ENCODE data around the gene LDLR. TPM values are rescaled to one million over a fixed set of nuclear protein-coding genes. Genes with fewer than 3 reads are reported as not detected.
"Not testable (repeated sequence)": the region's sequence is repeated elsewhere in the genome, so short reads cannot be mapped to it uniquely, and the experiment has no call there.

Gene LDLR
- total RNA-seq, 2 donors from 2014 or later = 98.2 to 139 TPM

DNA sequence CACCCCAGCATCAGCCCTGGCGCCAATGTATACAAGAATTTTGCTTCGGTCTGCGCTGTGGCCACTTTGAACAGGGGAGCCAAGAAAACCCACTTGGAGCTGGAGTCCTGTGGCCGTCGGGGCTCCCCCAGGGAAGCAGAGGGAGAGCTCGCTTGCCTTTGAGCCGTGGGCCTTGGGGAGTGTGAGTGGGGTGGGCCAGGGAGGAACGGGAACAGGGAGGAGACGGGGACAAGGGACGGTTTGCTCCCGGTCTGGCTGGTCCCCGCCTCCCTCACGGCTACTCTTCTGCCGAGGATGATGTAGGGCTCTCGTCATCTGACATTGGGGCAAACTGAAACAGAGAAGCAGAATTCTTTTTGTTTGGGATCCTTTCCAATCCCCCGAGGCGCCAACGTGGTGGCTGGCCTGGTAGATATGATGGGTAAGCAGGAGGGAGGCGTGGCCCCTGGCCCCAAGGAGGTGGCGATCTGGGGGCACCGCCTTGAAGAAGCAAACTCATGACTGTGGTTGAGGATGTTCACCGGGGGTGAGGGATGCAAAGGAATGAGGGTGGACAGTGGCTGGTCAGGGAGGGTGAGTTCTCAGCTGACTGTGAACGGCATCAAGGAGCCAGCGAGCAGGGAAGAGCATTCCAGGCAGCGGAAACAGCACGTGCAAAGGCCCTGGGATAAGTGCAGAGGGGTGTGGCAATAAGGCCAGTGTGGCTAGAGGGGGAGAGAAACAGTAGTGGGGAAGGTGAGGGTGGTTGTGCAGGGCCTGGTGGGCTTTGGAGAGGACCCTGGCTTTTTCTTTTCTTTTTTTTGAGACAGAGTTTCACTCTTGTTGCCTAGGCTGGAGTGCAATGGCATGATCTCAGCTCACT lies 77.2 kb downstream of the LDLR start:
- H3K27me3 Mint-ChIP-seq = peaks cover 5% of the 10 kb centered on the region
- DNase-seq = no peak
- no peak overlapping the region for H3K27ac Mint-ChIP-seq
- H3K4me3 Mint-ChIP-seq = no peak overlapping the region
- H3K9me3 ChIP-seq (ENCODE audit: control insufficient read depth, low read length, poor library complexity, severe bottlenecking) = no peaks in the 10 kb centered on the region
- H3K36me3 Mint-ChIP-seq (ENCODE audit: low read depth) = no peaks in the 10 kb centered on the region
- no peak for ATAC-seq
- H3K4me1 Mint-ChIP-seq = no peaks in the 10 kb centered on the region

DNA sequence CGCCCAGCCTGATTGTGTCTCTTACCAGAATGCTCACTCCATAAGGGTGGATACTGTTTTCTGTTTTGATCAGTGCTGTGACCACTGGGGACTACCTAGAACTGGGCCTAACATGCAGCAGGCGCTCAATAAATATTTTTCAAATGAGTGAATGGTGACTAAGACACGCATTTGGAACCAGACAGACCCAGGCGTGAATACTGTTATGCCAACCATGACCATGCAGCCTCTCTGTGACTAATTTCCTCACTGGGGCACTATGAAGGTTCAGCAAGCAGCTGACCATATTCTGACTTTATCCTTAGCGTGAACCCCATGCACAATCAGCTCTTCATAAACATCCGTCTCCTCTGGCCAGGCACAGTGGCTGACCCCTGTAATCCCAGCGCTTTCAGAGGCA lies 79.3 kb downstream of the LDLR start:
- Mint-ChIP-seq H3K27ac (no peak overlapping the region), H3K4me1 (no peaks in the 10 kb centered on the region), H3K4me3 (no peak overlapping the region), H3K36me3 (ENCODE audit: low read depth) (no peaks in the 10 kb centered on the region), H3K27me3 (peaks cover 5% of the 10 kb centered on the region)
- no peak for ATAC-seq
- no peak for DNase-seq
- H3K9me3 ChIP-seq (ENCODE audit: control insufficient read depth, low read length, poor library complexity, severe bottlenecking) = no peaks in the 10 kb centered on the region

DNA sequence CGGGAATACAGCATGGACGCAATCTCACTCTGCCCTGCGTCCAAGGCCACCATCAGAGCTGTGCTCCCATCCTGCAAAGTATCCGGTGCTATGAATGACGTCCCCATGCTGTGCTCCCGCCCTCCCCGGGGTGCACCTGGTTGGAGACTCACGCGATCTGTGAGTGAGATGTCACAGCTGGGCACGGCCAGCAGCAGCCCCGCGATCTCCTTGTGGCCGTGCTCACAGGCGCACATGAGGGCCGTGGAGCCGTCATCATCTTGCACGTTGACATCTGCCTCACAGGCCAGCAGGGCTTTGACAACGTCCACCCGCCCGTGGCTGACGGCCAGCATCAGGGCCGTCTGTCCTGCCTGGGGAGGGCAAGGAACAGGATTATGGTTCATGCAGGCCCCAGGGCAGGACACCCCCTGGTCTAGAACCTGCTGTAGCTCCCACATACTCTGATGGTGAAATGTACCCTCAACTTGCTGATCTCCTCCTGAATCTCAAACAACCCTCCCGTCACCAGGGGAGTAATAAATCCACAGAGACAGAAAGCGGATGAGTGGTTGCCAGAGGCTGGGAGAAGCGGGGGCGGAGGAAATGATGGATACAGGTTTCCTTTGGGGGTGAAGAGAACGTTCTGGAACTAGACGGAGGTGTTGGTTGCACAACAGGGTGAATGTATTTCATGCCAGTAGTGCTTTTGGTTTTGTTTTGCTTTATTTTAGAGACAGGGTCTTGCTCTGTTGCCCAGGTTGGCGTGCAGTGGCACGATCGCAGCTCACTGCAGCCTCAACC lies 80.8 kb downstream of the LDLR start:
- ATAC-seq (no peak), DNase-seq (no peak)
- H3K27me3 Mint-ChIP-seq = no peaks in the 10 kb centered on the region
- no peaks in the 10 kb centered on the region for H3K4me1 Mint-ChIP-seq
- no peaks in the 10 kb centered on the region for H3K9me3 ChIP-seq (ENCODE audit: control insufficient read depth, low read length, poor library complexity, severe bottlenecking)
- H3K4me3 Mint-ChIP-seq = no peak overlapping the region
- H3K36me3 Mint-ChIP-seq (ENCODE audit: low read depth) = no peaks in the 10 kb centered on the region
- no peak overlapping the region for H3K27ac Mint-ChIP-seq

DNA sequence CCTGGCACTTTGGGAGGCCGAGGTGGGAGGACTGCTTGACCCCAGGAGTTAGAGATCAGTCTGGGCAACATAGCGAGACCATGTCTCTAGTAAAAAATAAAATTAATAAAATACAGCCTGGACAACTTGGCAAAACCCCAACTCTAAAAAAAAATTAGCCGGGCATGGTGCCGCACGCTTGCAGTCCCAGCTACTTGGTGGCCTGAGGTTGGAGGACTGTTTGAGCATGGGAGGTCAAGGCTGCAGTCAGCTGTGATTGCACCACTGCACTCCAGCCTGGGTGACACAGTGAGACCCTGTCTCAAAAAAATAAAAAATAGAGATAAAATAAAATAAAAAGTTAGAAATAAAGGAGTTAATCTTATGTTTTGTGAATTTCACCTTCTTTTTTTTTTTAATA lies 81.9 kb downstream of the LDLR start:
- Mint-ChIP-seq H3K4me3 (no peak overlapping the region), H3K27ac (no peak overlapping the region), H3K4me1 (no peaks in the 10 kb centered on the region), H3K36me3 (ENCODE audit: low read depth) (no peaks in the 10 kb centered on the region), H3K27me3 (no peaks in the 10 kb centered on the region)
- ATAC-seq (no peak), DNase-seq (no peak)
- H3K9me3 ChIP-seq (ENCODE audit: control insufficient read depth, low read length, poor library complexity, severe bottlenecking) = no peaks in the 10 kb centered on the region

DNA sequence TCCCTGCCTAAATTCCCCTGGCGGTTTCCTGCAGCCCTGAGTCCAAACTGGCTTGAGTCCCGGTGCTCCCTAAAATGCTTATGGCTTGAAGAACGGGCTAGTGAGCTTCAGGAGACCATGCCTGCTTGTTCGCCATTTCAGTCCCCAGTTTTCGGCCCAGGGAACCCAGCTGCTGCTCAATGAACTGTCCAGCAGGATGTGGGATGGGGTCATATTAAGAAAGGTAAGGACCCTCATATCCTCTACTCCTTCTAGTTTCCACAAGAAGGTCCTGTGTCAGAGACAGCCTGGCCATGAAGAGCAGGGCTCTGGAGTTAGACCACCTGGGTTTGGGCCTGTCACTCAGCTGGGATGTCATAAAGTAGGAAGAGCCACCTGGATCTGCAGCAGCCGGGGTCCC lies 83.3 kb downstream of the LDLR start:
- no peak for ATAC-seq
- no peak overlapping the region for H3K4me3 Mint-ChIP-seq
- H3K27me3 Mint-ChIP-seq = peaks cover under 1% of the 10 kb centered on the region
- no peaks in the 10 kb centered on the region for H3K36me3 Mint-ChIP-seq (ENCODE audit: low read depth)
- no peaks in the 10 kb centered on the region for H3K4me1 Mint-ChIP-seq
- H3K27ac Mint-ChIP-seq = no peak overlapping the region
- DNase-seq = no peak
- H3K9me3 ChIP-seq (ENCODE audit: control insufficient read depth, low read length, poor library complexity, severe bottlenecking) = no peaks in the 10 kb centered on the region

DNA sequence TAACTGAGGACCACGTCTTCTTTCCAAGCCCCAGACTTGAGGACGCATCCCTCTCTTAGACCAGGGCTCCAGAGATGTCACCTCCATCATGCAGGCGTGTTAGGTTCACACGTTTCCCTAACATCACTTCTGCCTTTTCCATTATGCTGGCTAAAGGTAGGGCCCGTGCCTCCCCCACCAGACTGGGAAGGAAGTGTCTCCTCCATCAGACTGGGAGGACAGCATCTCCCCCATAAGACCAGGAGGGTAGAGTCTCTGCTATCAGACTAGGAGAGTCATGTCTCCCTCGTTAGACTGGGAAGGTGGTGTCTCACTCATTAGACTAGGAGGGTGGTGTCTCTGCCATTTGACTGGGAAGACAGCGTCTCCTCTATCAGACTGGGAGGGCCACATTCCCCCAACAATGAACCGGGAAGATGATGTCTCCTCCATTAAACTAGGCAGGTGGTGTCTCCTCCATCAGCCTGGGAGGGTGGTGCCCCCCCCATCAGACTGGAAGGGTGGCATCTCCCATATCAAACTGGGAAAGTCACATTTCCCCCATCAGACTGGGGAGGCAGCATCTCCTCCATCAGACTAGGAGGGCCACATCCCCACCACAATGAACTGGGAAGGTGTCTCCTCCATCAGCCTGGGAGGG lies 84.4 kb downstream of the LDLR start:
- no peak overlapping the region for H3K4me3 Mint-ChIP-seq
- peaks cover 5% of the 10 kb centered on the region for H3K27me3 Mint-ChIP-seq
- H3K9me3 ChIP-seq (ENCODE audit: control insufficient read depth, low read length, poor library complexity, severe bottlenecking) = no peaks in the 10 kb centered on the region
- DNase-seq = no peak
- H3K36me3 Mint-ChIP-seq (ENCODE audit: low read depth) = no peaks in the 10 kb centered on the region
- H3K4me1 Mint-ChIP-seq = no peaks in the 10 kb centered on the region
- no peak for ATAC-seq
- no peak overlapping the region for H3K27ac Mint-ChIP-seq

DNA sequence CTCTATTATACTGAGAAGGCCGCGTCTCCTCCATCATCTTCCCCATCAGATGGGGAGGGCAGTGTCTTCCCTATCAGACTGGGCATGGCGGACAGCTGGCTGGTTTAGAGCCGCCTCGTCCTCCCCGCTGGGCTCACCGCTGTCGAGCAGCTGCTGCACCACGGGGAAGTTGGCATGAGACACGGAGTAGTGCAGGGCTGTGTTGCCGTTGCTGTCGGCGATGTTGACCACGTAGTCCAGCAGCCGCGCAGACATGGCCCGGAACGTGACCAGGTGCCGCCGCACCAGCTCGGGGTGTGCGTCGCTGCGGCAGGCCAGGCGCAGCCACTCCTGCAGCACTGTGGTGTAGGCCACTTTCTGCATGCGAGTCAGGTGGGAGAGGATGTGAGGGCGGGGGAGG lies 85.1 kb downstream of the LDLR start:
- DNase-seq (no peak), ATAC-seq (no peak)
- Mint-ChIP-seq H3K36me3 (ENCODE audit: low read depth) (no peaks in the 10 kb centered on the region), H3K4me3 (no peak overlapping the region), H3K4me1 (no peaks in the 10 kb centered on the region), H3K27me3 (peaks cover 5% of the 10 kb centered on the region), H3K27ac (no peak overlapping the region)
- no peaks in the 10 kb centered on the region for H3K9me3 ChIP-seq (ENCODE audit: control insufficient read depth, low read length, poor library complexity, severe bottlenecking)

DNA sequence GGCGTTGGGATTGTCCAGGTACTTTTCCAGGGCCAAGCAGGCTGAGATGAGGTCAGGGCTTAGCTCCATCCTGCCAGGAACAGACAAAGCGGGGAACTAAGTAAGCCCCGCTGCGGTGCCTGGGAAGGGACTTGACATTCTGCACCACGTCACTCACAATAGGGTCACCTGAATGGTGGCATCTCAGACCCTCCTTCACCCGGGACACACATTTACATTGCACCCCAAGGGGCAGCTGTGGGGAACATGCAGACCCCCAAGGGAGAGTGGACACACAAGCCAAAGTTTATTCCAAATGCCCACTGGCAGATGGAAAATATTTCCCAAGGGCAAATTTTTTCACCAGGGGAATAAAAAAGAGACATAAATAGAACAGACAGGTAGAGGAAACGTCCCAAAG lies 86.7 kb downstream of the LDLR start:
- H3K4me3 Mint-ChIP-seq = no peak overlapping the region
- ATAC-seq (no peak), DNase-seq (no peak)
- H3K27me3 Mint-ChIP-seq = peaks cover 5% of the 10 kb centered on the region
- no peaks in the 10 kb centered on the region for H3K9me3 ChIP-seq (ENCODE audit: control insufficient read depth, low read length, poor library complexity, severe bottlenecking)
- H3K36me3 Mint-ChIP-seq (ENCODE audit: low read depth) = no peaks in the 10 kb centered on the region
- peaks cover 6% of the 10 kb centered on the region for H3K4me1 Mint-ChIP-seq
- H3K27ac Mint-ChIP-seq = no peak overlapping the region

DNA sequence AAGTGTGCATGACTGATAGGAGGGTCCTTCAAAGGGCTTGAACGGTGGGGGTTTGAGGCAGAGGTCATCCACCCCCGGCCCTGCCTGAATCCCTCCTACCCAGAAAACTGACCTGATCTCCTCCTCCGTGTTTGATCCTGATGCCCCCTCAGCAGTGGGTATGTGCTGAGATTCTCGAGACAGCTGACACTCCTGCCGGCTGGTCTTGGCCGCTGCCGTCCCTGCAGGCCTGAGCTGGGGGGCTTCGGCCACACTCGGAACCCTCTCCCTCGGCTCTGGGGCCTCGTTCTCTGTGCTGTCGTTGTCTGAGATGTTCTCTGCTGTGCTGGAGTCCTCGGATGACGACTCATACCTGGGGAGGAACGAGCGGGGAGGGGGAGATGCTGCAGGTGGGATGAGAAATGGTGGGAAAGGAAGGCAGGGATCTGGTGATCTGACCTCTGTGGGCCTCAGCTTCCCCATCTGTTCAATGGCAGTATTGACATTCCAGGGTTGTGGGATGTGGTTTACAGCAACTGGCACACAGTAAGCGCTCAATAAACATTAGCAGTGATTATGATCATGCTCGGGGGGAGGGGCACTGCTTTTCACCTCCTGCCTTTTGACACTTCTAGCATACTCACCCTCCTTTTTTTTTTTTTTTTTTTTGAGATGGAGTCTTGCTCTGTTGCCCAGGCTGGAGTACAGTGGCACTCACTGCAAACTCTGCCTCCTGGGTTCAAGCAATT lies 87.4 kb downstream of the LDLR start:
- DNase-seq (no peak), ATAC-seq (no peak)
- H3K9me3 ChIP-seq (ENCODE audit: control insufficient read depth, low read length, poor library complexity, severe bottlenecking) = no peaks in the 10 kb centered on the region
- Mint-ChIP-seq H3K36me3 (ENCODE audit: low read depth) (no peaks in the 10 kb centered on the region), H3K4me3 (no peak overlapping the region), H3K4me1 (peaks cover 6% of the 10 kb centered on the region), H3K27ac (no peak overlapping the region), H3K27me3 (peaks cover 5% of the 10 kb centered on the region)

DNA sequence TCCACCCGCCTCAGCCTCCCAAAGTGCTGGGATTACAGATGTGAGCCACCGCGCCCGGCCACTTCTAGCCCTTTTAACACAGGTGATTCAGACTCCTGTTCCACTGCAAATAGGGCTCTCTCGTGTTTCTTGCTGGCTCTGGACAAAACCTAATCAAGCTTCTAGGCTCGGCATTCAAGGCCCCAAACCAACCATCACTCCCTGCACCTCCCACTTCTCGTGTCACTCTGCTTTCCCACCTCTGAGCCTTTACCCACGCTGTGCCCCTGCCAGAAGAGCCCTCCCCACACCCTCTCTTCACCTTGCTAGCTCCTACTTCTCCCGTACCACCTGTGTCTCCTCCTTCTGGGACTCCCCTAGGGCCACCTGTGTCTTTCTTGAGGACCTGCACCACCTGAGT lies 88.3 kb downstream of the LDLR start:
- Mint-ChIP-seq H3K4me1 (peaks cover 6% of the 10 kb centered on the region), H3K36me3 (ENCODE audit: low read depth) (no peaks in the 10 kb centered on the region), H3K27me3 (peaks cover 5% of the 10 kb centered on the region), H3K27ac (no peak overlapping the region), H3K4me3 (no peak overlapping the region)
- ATAC-seq (no peak), DNase-seq (no peak)
- no peaks in the 10 kb centered on the region for H3K9me3 ChIP-seq (ENCODE audit: control insufficient read depth, low read length, poor library complexity, severe bottlenecking)

DNA sequence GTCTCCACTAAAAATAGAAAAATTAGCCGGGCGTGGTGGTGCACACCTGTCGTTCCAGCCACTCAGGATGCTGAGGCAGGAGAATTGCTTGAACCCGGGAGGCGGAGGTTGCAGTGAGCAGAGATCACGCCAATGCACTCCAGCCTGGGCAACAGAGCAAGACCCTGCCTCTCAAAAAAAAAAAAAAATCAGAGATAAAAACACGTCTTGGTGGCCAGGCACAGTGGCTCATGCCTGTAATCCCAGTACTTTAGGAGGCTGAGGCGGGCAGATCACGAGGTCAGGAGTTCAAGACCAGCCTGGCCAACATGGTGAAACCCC lies 89.8 kb downstream of the LDLR start:
- not testable (repeated sequence) for H3K36me3 Mint-ChIP-seq (ENCODE audit: low read depth); H3K4me3 Mint-ChIP-seq; H3K27ac Mint-ChIP-seq; H3K27me3 Mint-ChIP-seq; H3K9me3 ChIP-seq (ENCODE audit: control insufficient read depth, low read length, poor library complexity, severe bottlenecking); DNase-seq; ATAC-seq; H3K4me1 Mint-ChIP-seq

DNA sequence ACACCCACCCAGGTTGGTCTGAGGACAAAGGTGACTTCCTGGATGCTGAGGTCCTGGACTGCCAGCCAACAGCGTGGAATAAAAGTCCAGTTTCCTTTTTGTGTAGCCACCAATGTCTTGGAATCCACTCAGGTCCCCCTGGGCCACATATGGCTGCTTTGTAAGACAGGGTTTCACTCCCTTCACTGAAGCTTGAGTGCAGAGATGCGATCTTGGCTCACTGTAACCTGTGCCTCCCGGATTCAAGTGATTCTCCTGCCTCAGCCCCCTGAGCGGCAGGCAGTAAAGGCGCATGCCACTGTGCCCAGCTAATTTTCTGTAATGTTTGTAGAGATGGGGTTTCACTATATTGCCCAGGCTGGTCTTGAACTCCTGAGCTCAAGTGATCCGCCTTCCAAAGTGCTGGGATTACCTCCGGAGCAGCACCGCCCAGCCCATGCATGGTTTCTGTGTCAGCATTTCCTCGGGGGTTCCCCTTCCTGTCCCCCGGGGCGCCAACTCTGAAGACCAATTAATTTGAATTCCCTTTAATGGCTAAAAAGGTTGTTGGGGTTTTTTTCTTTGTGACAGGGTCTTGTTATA lies 90.5 kb downstream of the LDLR start:
- Mint-ChIP-seq H3K27me3 (peaks cover 5% of the 10 kb centered on the region), H3K4me3 (peak overlapping the region; percentile 31), H3K4me1 (peaks cover 6% of the 10 kb centered on the region), H3K27ac (peak overlapping the region; percentile 72), H3K36me3 (ENCODE audit: low read depth) (no peaks in the 10 kb centered on the region)
- peak; percentile 69 for ATAC-seq
- H3K9me3 ChIP-seq (ENCODE audit: control insufficient read depth, low read length, poor library complexity, severe bottlenecking) = no peaks in the 10 kb centered on the region
- no peak for DNase-seq

DNA sequence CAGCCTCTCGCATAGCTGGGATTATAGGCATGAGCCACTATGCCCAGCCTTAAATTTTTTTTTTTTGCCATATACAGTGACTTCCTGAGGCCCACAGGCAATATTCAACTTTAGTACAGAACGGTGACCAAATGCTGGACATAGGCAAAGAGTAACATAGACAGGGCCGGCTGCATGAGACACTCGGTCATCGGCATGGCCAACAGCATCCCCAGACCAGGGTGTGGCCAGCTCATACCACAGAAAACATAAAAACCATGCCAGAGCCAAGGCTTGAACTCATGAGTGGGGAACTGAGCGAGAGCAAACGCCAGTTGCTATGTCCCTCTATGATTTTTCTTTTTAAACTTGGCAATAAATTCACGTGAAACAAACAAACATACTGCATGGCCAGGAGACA lies 91.1 kb downstream of the LDLR start:
- DNase-seq (no peak), ATAC-seq (no peak)
- H3K4me3 Mint-ChIP-seq = no peak overlapping the region
- H3K9me3 ChIP-seq (ENCODE audit: control insufficient read depth, low read length, poor library complexity, severe bottlenecking) = no peaks in the 10 kb centered on the region
- H3K27me3 Mint-ChIP-seq = peaks cover 5% of the 10 kb centered on the region
- H3K27ac Mint-ChIP-seq = peak overlapping the region; percentile 72
- no peaks in the 10 kb centered on the region for H3K36me3 Mint-ChIP-seq (ENCODE audit: low read depth)
- peaks cover 6% of the 10 kb centered on the region for H3K4me1 Mint-ChIP-seq

Measured in T-helper 17 cell (primary cell).